Ishikawa (cell line): ENCODE measurements around the gene C1R.

ENCODE experiments used
- CEBPB ChIP-seq: IDR thresholded peaks from 2 replicates; pipeline ENCODE4 v1.6.1; 2012
- CREB1 ChIP-seq: IDR thresholded peaks from 2 replicates; pipeline ENCODE4 v1.6.1; 2012; ENCODE audit warnings: low read depth
- EGR1 ChIP-seq: IDR thresholded peaks from 2 replicates; pipeline ENCODE4 v1.6.1; 2012
- EP300 ChIP-seq: IDR thresholded peaks from 2 replicates; pipeline ENCODE4 v1.6.1; 2012; ENCODE audit warnings: borderline replicate concordance
- FOXM1 ChIP-seq: IDR thresholded peaks from 2 replicates; pipeline ENCODE4 v1.6.1; 2012; ENCODE audit warnings: low read depth, borderline replicate concordance
- NFIC ChIP-seq: IDR thresholded peaks from 2 replicates; pipeline ENCODE4 v1.6.1; 2012
- RAD21 ChIP-seq: IDR thresholded peaks from 2 replicates; pipeline ENCODE4 v1.6.1; 2012; ENCODE audit warnings: low read depth
- REST ChIP-seq: IDR thresholded peaks from 2 replicates; pipeline ENCODE4 v1.6.1; 2012; ENCODE audit warnings: low read depth, mild to moderate bottlenecking
- TAF1 ChIP-seq: IDR thresholded peaks from 2 replicates; pipeline ENCODE4 v1.6.1; 2012; ENCODE audit warnings: low read depth, mild to moderate bottlenecking
- TCF12 ChIP-seq: IDR thresholded peaks from 2 replicates; pipeline ENCODE4 v1.6.1; 2012; ENCODE audit warnings: low read depth
- TEAD4 ChIP-seq: IDR thresholded peaks from 2 replicates; pipeline ENCODE4 v1.6.1; 2012
- YY1 ChIP-seq: IDR thresholded peaks from 2 replicates; pipeline ENCODE4 v1.6.1; 2012; ENCODE audit warnings: low read depth
- ZBTB7A ChIP-seq: IDR thresholded peaks from 2 replicates; pipeline ENCODE4 v1.6.1; 2012; ENCODE audit warnings: low read depth
- TF ChIP-seq, protein P1 (sequence below): IDR thresholded peaks from 2 replicates; pipeline ENCODE4 v1.6.1; 2012
- TF ChIP-seq, protein P2 (sequence below): IDR thresholded peaks from 2 replicates; pipeline ENCODE4 v1.6.1; 2012

The C1R gene

DNA sequence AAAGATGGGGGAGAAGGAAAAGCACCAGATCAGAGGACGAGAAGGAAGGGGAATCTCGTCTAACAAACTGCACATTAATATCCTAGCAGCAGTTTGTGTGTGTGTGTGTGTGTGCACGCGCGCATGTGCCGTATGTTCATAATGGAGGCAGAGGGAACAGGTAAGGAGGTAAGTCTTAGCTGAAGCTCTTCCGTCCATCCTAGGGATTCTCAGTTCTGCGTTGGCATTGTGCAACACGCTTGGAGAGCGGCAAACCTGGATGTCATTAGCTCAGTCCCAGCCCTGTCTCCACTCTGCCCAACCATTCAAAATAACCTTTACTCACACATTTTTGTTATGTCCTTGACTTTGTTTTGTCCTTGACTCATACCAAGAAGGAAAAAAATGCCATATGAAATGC is 1.6 kb upstream of the C1R start:
- TF ChIP-seq EP300 = no peak
- TF ChIP-seq, protein P1, sequence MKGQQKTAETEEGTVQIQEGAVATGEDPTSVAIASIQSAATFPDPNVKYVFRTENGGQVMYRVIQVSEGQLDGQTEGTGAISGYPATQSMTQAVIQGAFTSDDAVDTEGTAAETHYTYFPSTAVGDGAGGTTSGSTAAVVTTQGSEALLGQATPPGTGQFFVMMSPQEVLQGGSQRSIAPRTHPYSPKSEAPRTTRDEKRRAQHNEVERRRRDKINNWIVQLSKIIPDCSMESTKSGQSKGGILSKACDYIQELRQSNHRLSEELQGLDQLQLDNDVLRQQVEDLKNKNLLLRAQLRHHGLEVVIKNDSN = no peak
- TF ChIP-seq FOXM1 = no peak
- no peak for TF ChIP-seq YY1
- TF ChIP-seq, protein P2, sequence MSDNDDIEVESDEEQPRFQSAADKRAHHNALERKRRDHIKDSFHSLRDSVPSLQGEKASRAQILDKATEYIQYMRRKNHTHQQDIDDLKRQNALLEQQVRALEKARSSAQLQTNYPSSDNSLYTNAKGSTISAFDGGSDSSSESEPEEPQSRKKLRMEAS = no peak
- no peak for TF ChIP-seq TAF1
- no peak for TF ChIP-seq REST
- TF ChIP-seq RAD21 = no peak

- TF ChIP-seq EP300 (no peak), TCF12 (no peak), TAF1 (no peak)
These were observed 1.2 kb upstream of the C1R start for GRCh38 chr12:7093486-7093885.

DNA sequence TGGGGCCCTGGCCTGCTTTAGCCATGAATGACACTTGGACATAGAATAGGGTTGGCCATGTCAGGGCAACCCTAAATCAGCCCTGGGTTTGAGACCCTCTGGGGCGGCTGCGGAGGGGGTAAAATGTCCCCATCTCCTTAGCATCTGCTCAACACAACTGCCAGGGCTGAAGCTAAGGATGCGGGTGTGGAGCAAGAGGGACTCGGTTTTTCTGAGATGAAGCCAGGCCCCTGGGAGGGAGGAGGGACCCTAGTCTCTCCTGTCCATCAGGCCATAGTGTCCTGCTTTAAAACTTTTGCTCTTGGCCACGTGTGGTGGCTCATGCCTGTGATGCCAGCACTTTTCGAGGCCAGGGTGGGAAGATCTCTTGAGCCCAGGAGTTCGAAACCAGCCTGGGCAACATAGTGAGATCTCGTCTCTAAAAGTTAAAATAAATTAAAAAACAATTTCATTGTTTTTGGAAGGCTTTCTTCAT is 778 bp upstream of the C1R start:
- TF ChIP-seq FOXM1 (no peak), CEBPB (no peak), ZBTB7A (no peak), TCF12 (no peak), CREB1 (no peak), EP300 (no peak), RAD21 (no peak), REST (no peak), YY1 (no peak), TEAD4 (no peak), TAF1 (no peak), EGR1 (no peak), NFIC (no peak)
- TF ChIP-seq, protein P2 = no peak
- TF ChIP-seq, protein P1 = no peak

- TF ChIP-seq, protein P1 = no peak
- no peak for TF ChIP-seq CEBPB
- no peak for TF ChIP-seq FOXM1
- TF ChIP-seq RAD21 = no peak
- TF ChIP-seq ZBTB7A = no peak
- no peak for TF ChIP-seq CREB1
- no peak for TF ChIP-seq REST
- TF ChIP-seq TEAD4 = no peak
- no peak for TF ChIP-seq EP300
These were observed 501 bp downstream of the C1R start for GRCh38 chr12:7091660-7092228.

- no peak for TF ChIP-seq TCF12
- no peak for TF ChIP-seq EP300
- no peak for TF ChIP-seq ZBTB7A
- TF ChIP-seq, protein P1 = no peak
- no peak for TF ChIP-seq CEBPB
- no peak for TF ChIP-seq YY1
These were observed 1.1 kb downstream of the C1R start for GRCh38 chr12:7091171-7091570.
